GM12874 (cell line): Measurements from ENCODE around the gene TAS2R41.

Experiments used
- TF ChIP-seq, protein P1 (sequence below): IDR thresholded peaks from 2 replicates; pipeline ENCODE4 v1.5.1; 2011; ENCODE audit warnings: low read depth, mild to moderate bottlenecking, control low read depth, low read length, moderate library complexity; ENCODE audit not compliant: insufficient read depth

Gene TAS2R41, protein sequence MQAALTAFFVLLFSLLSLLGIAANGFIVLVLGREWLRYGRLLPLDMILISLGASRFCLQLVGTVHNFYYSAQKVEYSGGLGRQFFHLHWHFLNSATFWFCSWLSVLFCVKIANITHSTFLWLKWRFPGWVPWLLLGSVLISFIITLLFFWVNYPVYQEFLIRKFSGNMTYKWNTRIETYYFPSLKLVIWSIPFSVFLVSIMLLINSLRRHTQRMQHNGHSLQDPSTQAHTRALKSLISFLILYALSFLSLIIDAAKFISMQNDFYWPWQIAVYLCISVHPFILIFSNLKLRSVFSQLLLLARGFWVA

DNA sequence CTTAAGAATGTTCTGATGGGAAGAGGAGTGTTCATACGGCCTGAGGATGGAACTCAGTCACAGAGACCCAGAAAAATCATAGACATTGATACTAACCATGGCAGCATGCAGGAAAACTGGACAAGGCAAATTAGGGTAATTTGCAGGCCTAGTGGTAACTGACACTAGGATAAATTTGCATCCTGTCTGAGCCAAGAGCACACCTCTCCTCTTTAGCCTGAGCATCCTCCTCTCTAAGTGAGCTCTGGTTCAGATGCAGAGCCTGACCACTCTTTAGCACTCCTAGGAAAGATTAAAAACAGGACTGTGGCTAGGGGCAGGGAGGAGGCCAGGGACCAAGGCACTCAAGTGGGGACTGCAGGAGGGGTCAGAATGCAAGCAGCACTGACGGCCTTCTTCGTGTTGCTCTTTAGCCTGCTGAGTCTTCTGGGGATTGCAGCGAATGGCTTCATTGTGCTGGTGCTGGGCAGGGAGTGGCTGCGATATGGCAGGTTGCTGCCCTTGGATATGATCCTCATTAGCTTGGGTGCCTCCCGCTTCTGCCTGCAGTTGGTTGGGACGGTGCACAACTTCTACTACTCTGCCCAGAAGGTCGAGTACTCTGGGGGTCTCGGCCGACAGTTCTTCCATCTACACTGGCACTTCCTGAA, at the start of gene TAS2R41:
TAS2R41 (plus strand) TSS at position 373 of the 650 bp plus-strand sequence; CDS start at position 373, 0 bp downstream.
- TF ChIP-seq, protein P1, sequence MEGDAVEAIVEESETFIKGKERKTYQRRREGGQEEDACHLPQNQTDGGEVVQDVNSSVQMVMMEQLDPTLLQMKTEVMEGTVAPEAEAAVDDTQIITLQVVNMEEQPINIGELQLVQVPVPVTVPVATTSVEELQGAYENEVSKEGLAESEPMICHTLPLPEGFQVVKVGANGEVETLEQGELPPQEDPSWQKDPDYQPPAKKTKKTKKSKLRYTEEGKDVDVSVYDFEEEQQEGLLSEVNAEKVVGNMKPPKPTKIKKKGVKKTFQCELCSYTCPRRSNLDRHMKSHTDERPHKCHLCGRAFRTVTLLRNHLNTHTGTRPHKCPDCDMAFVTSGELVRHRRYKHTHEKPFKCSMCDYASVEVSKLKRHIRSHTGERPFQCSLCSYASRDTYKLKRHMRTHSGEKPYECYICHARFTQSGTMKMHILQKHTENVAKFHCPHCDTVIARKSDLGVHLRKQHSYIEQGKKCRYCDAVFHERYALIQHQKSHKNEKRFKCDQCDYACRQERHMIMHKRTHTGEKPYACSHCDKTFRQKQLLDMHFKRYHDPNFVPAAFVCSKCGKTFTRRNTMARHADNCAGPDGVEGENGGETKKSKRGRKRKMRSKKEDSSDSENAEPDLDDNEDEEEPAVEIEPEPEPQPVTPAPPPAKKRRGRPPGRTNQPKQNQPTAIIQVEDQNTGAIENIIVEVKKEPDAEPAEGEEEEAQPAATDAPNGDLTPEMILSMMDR: no peak

DNA sequence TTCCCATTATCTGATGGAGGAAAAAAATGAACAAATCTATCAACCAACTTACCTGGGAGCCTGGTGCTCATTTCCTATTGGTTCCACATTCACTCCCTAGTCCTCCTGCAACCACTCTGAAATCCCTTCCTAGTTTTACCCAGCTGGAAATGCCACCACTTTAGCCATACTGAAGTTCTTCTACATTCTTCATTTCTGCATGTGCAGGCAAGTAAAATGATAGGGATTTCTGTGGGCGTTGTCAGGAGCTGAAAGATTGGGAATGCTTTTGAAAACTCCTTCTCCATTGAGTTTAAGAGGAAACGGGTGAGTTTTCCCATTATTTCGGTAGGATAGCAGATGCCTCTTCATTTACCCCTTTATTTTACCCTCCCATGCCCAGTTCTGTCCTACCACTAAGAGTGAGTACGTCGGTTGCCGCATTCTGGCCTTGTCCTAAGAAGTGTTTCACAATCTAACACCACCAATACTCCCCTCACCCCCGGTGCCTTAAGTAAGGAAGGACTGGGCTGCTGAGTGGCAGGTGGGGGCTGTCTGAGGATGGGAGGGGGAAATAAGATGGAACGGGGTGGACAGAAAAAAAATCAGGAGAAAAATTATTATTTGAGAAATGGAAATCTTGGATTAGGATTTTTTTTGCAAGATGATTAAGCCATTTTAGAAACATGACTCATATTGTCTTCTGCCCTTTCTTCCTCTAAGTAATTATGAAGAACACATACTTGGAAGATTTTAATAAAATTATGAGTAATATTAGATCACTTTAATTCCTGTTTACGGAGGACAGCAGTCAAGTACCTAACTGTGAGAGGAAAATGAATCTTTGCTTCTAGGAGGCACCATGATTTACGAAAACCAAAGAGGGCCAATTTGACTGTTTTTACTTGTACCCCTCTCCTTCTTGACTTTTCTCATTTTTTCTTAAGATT, 47.6 kb upstream of the TAS2R41 start:
- TF ChIP-seq, protein P1: no peak

DNA sequence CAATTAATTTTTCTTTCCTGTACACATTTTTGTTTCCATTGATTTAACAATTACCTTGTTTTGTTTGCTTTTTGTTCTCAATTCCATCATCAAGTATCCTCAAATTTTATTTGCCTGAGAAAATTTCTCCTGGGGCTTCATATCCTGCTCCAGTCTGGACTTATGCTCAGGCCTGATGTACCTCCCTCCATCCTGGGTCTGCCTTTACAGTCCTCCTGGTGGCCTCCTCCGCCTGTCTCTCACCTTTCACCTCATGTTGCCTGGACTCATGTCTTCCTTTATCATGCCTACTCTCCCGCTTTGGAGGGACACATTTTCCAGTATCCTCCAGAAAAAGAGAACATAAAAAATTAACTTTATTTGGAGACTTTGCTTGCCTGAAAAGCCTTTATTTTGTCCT, 46.6 kb upstream of the TAS2R41 start:
- TF ChIP-seq, protein P1: no peak

DNA sequence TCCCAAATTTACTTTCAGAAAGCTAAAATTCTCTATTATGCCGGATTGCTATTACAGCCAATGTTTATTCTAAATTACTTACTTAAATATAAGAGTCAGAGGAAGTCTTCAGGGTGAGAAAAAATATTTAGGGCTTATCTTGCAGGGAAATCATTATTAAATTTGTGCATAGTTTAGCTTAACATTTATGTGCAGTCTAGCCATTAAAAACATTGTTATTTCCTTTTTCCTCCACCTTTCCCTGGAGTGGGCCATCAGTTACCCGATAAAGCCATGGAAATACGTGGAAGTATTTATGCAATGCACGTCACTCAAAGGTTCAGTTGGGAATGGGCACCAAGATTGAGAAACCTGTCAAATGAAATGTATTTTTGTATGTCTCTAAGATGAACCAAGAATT, 43.9 kb upstream of the TAS2R41 start:
- TF ChIP-seq, protein P1: no peak

DNA sequence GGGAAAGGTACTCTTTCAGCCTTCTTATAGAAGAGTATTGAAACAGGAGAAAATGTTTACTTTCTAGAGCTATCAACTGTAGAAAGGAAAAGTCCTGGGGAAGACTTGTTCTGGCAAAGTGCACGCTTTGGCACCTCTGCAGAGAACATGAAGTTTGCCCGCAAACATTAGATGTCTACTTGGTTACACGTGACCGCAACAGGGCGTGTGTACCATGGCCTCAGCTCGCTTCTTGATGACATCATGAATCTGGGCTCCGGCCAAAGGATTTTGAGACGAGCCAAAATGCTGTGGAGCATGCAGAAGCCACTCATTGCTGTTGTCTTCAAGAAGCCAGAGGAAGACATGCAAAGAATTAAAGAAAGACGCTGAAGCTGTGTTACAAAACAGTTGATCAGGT, 43.0 kb upstream of the TAS2R41 start:
- TF ChIP-seq, protein P1: no peak

DNA sequence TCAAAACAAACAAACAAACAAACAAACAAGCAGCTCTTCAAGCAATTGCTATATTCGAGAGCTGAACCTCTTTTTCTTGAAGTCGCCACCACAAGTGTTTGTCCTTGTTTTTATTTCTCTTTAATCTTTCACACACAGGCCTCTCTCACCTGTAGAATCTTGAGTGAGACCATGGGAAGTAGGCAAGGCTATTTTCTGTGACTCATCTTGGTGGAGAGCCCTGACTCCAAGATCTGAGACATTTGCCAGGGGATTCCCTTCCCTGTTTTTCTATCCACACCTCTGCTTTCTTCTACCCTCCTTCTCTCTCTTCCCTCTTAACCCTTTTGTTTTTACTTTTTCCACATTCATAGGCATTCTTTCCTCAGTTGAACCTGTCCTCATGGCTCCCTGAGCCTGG, 42.4 kb upstream of the TAS2R41 start:
- TF ChIP-seq, protein P1: no peak

DNA sequence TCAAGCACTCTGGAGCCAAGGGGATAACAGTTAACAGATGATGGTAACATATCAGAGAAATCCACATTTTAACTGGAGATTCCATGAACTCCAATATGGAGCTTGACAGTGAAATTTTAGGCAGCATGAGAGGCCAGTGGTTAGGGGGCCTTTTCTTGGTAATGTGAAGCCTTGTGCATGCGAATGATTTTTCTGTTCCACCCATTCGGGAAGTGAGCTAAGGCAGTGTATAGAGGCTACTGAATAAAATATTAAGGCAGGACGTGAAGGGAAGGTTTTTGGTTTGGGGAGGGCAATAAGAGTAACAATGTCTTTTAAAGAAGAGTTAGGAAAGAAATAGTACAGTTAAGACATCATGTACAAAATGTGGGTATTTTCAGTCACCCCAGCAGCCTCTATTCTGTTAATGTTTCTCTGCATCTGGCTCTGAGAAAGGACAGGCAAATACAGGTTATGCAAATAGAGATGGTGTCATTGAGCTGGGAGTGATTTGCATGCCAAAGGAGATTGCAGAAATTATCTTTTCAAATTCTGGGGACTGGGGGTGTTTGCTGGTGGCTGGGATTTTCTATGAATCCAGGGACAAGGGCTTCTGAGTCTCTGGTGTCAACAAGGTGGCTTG, 41.2 kb upstream of the TAS2R41 start:
- TF ChIP-seq, protein P1: no peak
